H1 (cell line): ENCODE results near the gene AIMP1. TPM values are rescaled to one million over a fixed set of nuclear protein-coding genes. Genes with fewer than 3 reads are reported as not detected.

Source experiments
- TEAD4 ChIP-seq: IDR thresholded peaks from 2 replicates; pipeline ENCODE4 v1.6.1; 2012; ENCODE audit warnings: low read depth, low read length, inconsistent platforms, mixed read lengths
- polyA plus RNA-seq, 7 experiments: library from polyadenylated mRNA; depleted of rRNA in 3 of 7; stranded (reverse) in 5 of 7; unstranded in 2 of 7; fragments of >200 nt in 5 of 7; fragments of 200-250 nt in 2 of 7; gene quantifications; 1 replicate in 5 of 7; 2 replicates in 1 of 7; 4 replicates in 1 of 7; pipeline versions ENCODE4 v1.2.1 to v1.2.3, GENCODE V29; 2011 to 2013; ENCODE audit warnings: missing spikeins in 2 of 7, mixed read lengths in 2 of 7
- total RNA-seq: library from RNA; stranded (reverse); fragmentation: NEBNext Ultra II Directional; extraction: Animal tissue kit (Norgen Biotek cat#: 25700); gene quantifications from 2 replicates; pipeline ENCODE4 v1.2.1, GENCODE V29; 2021

AIMP1 gene
- total and polyA plus RNA-seq, 2 of the 8 experiments (the other 6 are each of a cell fraction or from before 2014, with no cell fraction given), result 7.9 to 54.6 TPM

- no peak for TF ChIP-seq TEAD4
Measured at GRCh38 chr4:106337916-106338315, 21.6 kb downstream of the AIMP1 start (continued).
